ENCODE measurements around the gene PXDN.

PXDN gene

DNA sequence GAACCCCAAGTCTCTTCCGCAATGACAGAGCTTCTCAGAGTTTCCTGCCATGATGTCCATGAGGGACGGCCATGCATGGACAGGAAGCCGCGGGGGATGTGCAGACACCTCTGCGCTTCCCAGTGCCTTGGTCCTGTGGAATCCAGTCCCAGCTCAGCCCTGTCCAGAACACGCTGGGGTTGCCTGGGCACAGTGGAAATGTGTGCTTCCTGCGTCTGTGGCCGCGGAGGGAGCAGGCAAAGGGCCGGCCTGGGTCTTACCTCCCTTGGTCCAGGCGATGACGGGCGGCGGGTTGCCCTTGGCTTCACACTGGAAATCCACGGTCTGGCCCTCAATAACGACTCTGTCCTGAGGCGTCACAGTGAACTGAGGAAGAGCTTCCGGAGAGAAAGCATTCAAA, 79.6 kb downstream of the PXDN start:
- TF ChIP-seq CTCF (IDR thresholded peaks at IDR 0.05; ENCODE audit: low read depth, low read length, poor library complexity, severe bottlenecking) (no peak), EZH2phosphoT487 (IDR thresholded peaks at IDR 0.05; ENCODE audit: borderline replicate concordance, low read length) (no peak)
- no peak overlapping the region for H3K27ac ChIP-seq (ENCODE audit: low read depth, low read length)
- H3K27me3 ChIP-seq (ENCODE audit: control insufficient read depth, low read length): no peaks in the 10 kb centered on the region
- no peaks in the 10 kb centered on the region for H3K79me2 ChIP-seq (ENCODE audit: control insufficient read depth, low read length)
- H3K4me1 ChIP-seq (ENCODE audit: control insufficient read depth, low read length): no peaks in the 10 kb centered on the region
- no peak overlapping the region for H3K4me3 ChIP-seq (ENCODE audit: low read length)
- H3K9me2 ChIP-seq (replicated peaks; ENCODE audit: control insufficient read depth, low read length): no peaks in the 10 kb centered on the region
- H4K20me1 ChIP-seq (ENCODE audit: control insufficient read depth, insufficient read depth, low read depth, low read length): no peaks in the 10 kb centered on the region
- peaks cover 9% of the 10 kb centered on the region; the same call in 1 of the 2 replicates for H3K9me3 ChIP-seq (ENCODE audit: control insufficient read depth, insufficient read depth, low read length)
- no peaks in the 10 kb centered on the region for H3K36me3 ChIP-seq (ENCODE audit: control insufficient read depth, low read length)
- H3K4me2 ChIP-seq (ENCODE audit: low read length): no peak overlapping the region
- H3F3A ChIP-seq (ENCODE audit: control insufficient read depth, insufficient read depth): no peaks in the 10 kb centered on the region

- no peaks in the 10 kb centered on the region for H4K20me1 ChIP-seq (ENCODE audit: control insufficient read depth, insufficient read depth, low read depth, low read length)
- TF ChIP-seq CTCF (IDR thresholded peaks at IDR 0.05; ENCODE audit: low read depth, low read length, poor library complexity, severe bottlenecking) (no peak), EZH2phosphoT487 (IDR thresholded peaks at IDR 0.05; ENCODE audit: borderline replicate concordance, low read length) (no peak)
Observed at GRCh38 chr2:1664076-1664605, 80.2 kb downstream of the PXDN start.

GRCh38 chr2:1663621-1664020, 80.7 kb downstream of the PXDN start:
- Histone ChIP-seq H3K4me1 (ENCODE audit: control insufficient read depth, low read length) (no peaks in the 10 kb centered on the region), H3K27ac (ENCODE audit: low read depth, low read length) (no peak overlapping the region), H3K9me2 (replicated peaks; ENCODE audit: control insufficient read depth, low read length) (no peaks in the 10 kb centered on the region), H3K4me3 (ENCODE audit: low read length) (no peak overlapping the region), H4K20me1 (ENCODE audit: control insufficient read depth, insufficient read depth, low read depth, low read length) (no peaks in the 10 kb centered on the region), H3K27me3 (ENCODE audit: control insufficient read depth, low read length) (no peaks in the 10 kb centered on the region), H3K36me3 (ENCODE audit: control insufficient read depth, low read length) (no peaks in the 10 kb centered on the region), H3F3A (ENCODE audit: control insufficient read depth, insufficient read depth) (no peaks in the 10 kb centered on the region), H3K79me2 (ENCODE audit: control insufficient read depth, low read length) (no peaks in the 10 kb centered on the region), H3K9me3 (ENCODE audit: control insufficient read depth, insufficient read depth, low read length) (peaks cover 9% of the 10 kb centered on the region; the same call in 1 of the 2 replicates), H3K4me2 (ENCODE audit: low read length) (no peak overlapping the region)
- TF ChIP-seq EZH2phosphoT487 (IDR thresholded peaks at IDR 0.05; ENCODE audit: borderline replicate concordance, low read length) (no peak), CTCF (IDR thresholded peaks at IDR 0.05; ENCODE audit: low read depth, low read length, poor library complexity, severe bottlenecking) (no peak)

More at GRCh38 chr2:1664076-1664605, 80.2 kb downstream of the PXDN start:
- Histone ChIP-seq H3K79me2 (ENCODE audit: control insufficient read depth, low read length) (no peaks in the 10 kb centered on the region), H3K9me2 (replicated peaks; ENCODE audit: control insufficient read depth, low read length) (no peaks in the 10 kb centered on the region), H3K27ac (ENCODE audit: low read depth, low read length) (no peak overlapping the region), H3K36me3 (ENCODE audit: control insufficient read depth, low read length) (no peaks in the 10 kb centered on the region), H3K9me3 (ENCODE audit: control insufficient read depth, insufficient read depth, low read length) (peaks cover 9% of the 10 kb centered on the region; the same call in 1 of the 2 replicates), H3K4me1 (ENCODE audit: control insufficient read depth, low read length) (no peaks in the 10 kb centered on the region), H3K27me3 (ENCODE audit: control insufficient read depth, low read length) (no peaks in the 10 kb centered on the region), H3K4me2 (ENCODE audit: low read length) (no peak overlapping the region), H3K4me3 (ENCODE audit: low read length) (no peak overlapping the region), H3F3A (ENCODE audit: control insufficient read depth, insufficient read depth) (no peaks in the 10 kb centered on the region)

Measured in DOHH2 (cell line).